Stomach (tissue), 4 donors: ENCODE results near the gene TLCD2.

ENCODE experiments used
- CTCF ChIP-seq, 7 experiments: fragments of 450-650 bp in 4 of 7; fragments of 200-600 bp in 3 of 7; sonication (generic) in 3 of 7; IDR thresholded peaks; one replicate each; pipeline ENCODE4 v1.5.1; 2016 to 2019; ENCODE audit warnings: antibody characterized with exemption in 7 of 7, control low read depth in 2 of 7, mild to moderate bottlenecking in 1 of 7
- POLR2A ChIP-seq, 4 donors: fragments of 450-650 bp; IDR thresholded peaks; one replicate each; pipeline ENCODE4 v1.6.1; 2016; ENCODE audit warnings: antibody characterized with exemption in 4 of 4, control low read depth in 2 of 4, mild to moderate bottlenecking in 1 of 4, moderate library complexity in 1 of 4
- POLR2AphosphoS5 ChIP-seq, 3 donors: sonication (generic); formaldehyde crosslinking; IDR thresholded peaks; one replicate each; pipeline ENCODE4 v1.6.1; 2016; ENCODE audit warnings: antibody characterized with exemption in 3 of 3

DNA sequence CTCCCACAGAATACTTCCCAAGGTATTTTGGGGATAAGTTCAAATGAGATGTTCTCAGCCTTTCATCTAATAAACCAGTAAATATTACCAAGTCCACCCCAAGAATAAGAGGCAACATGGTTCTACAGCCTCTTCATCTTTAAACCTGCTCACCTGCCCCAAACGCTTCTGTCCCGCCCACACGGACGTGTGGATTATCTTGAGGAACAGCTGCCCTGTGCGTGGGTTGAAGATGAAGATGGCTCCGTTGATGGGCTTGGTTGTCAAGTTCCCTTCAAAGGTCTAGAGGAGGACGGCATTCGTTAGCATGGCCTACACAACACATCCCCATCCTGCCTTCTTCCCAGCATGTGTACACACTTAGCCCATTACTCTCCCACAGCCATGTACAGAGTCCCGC, 52.1 kb downstream of the TLCD2 start:
- no peak for TF ChIP-seq POLR2A (IDR thresholded peaks at IDR 0.05)
- no peak for TF ChIP-seq CTCF (IDR thresholded peaks at IDR 0.05)
- TF ChIP-seq POLR2AphosphoS5 (IDR thresholded peaks at IDR 0.05): no peak
